HFFc6 (cell line): ENCODE measurements around the gene ZNF90. TPM values are rescaled to one million over a fixed set of nuclear protein-coding genes. Genes with fewer than 3 reads are reported as not detected.

Experiments used
- DNase-seq: peaks from one replicate; pipeline ENCODE4 v3.0.0-alpha.2; 2018
- H3K27ac Mint-ChIP-seq: 2 replicates; pipeline ENCODE4 v1.8.0; 2020; ENCODE audit warnings: mild to moderate bottlenecking, mixed read lengths
- H3K27me3 Mint-ChIP-seq: 2 replicates; pipeline ENCODE4 v1.8.0; 2021; ENCODE audit warnings: mild to moderate bottlenecking, moderate library complexity, mixed read lengths; ENCODE audit not compliant: insufficient read depth
- H3K36me3 Mint-ChIP-seq: 2 replicates; pipeline ENCODE4 v1.8.0; 2021; ENCODE audit warnings: low read depth, mixed read lengths
- H3K4me1 Mint-ChIP-seq: 2 replicates; pipeline ENCODE4 v1.8.0; 2020; ENCODE audit warnings: low read depth, mixed read lengths
- H3K4me3 Mint-ChIP-seq: 2 replicates; pipeline ENCODE4 v1.8.0; 2020; ENCODE audit warnings: mild to moderate bottlenecking, moderate library complexity, mixed read lengths
- H3K9me3 Mint-ChIP-seq: 2 replicates; pipeline ENCODE4 v1.8.0; 2020; ENCODE audit warnings: mild to moderate bottlenecking, mixed read lengths
- CTCF ChIP-seq: fragments of 200-600 bp; sonication (generic); IDR thresholded peaks from 2 replicates; pipeline ENCODE4 v1.5.0; 2021; ENCODE audit warnings: antibody characterized with exemption, mild to moderate bottlenecking
- long read RNA-seq: library from polyadenylated mRNA; unstranded; transcript quantifications from one replicate; pipeline ENCODE4 v2.0.0, GENCODE V29; 2019
- total RNA-seq, 6 experiments: library from RNA; stranded (reverse); fragmentation: NEBNext Ultra II Directional; extraction: Animal tissue kit (Norgen Biotek cat#: 25700); gene quantifications; 2 replicates in 1 of 6; 3 replicates in 5 of 6; pipeline ENCODE4 v1.2.3, GENCODE V29; 2021

ZNF90 gene
- total RNA-seq: 1 to 10 TPM in 5 of 6 experiments, under 1 TPM in 1; 0.74 to 1.6 (median 1.2) TPM
- long read RNA-seq, partial matches to known transcripts: 0 of 1 reads
- long read RNA-seq, other reads (novel, unspliced or antisense): 1 of 1 reads

- peak within 1 kb of the TSS; percentile 89 for H3K4me3 Mint-ChIP-seq
- H3K27ac Mint-ChIP-seq: peak within 1 kb of the TSS; percentile 67
- peaks cover 5% of the 10 kb centered on the region; the same call in 1 of the 2 replicates for H3K4me1 Mint-ChIP-seq
- H3K9me3 Mint-ChIP-seq: peaks cover 38% of the 10 kb centered on the region
- H3K36me3 Mint-ChIP-seq: peaks cover 30% of the 10 kb centered on the region
- TF ChIP-seq CTCF: no peak
- H3K27me3 Mint-ChIP-seq: peaks cover 2% of the 10 kb centered on the region
- DNase-seq: peak; percentile 91
Measured at GRCh38 chr19:20077791-20078463, at the start of gene ZNF90. Gene ZNF90 (plus strand): TSS chr19:20078000. CDS start chr19:20078133, 133 bp downstream.

- Mint-ChIP-seq H3K27me3 (no peaks in the 10 kb centered on the region; the same call in 1 of the 2 replicates), H3K27ac (no peak overlapping the region), H3K4me1 (no peaks in the 10 kb centered on the region), H3K9me3 (peaks cover 33% of the 10 kb centered on the region), H3K36me3 (peaks cover 76% of the 10 kb centered on the region), H3K4me3 (no peak overlapping the region)
- no peak for TF ChIP-seq CTCF
- no peak for DNase-seq
Measured at GRCh38 chr19:20028611-20029010, 49.2 kb upstream of the ZNF90 start.

- Mint-ChIP-seq H3K27ac (no peak overlapping the region), H3K9me3 (peaks cover 27% of the 10 kb centered on the region), H3K4me3 (no peak overlapping the region), H3K36me3 (peaks cover 37% of the 10 kb centered on the region), H3K27me3 (peaks cover 4% of the 10 kb centered on the region), H3K4me1 (peaks cover 9% of the 10 kb centered on the region)
- no peak for TF ChIP-seq CTCF
- no peak for DNase-seq
Measured at GRCh38 chr19:20035935-20036334, 41.9 kb upstream of the ZNF90 start.

GRCh38 chr19:20038358-20039202 lies 39.2 kb upstream of the ZNF90 start:
- Mint-ChIP-seq H3K4me1 (peaks cover 9% of the 10 kb centered on the region), H3K9me3 (peaks cover 17% of the 10 kb centered on the region), H3K27ac (peak overlapping the region; percentile 98), H3K4me3 (peak overlapping the region; percentile 98), H3K36me3 (peaks cover 13% of the 10 kb centered on the region), H3K27me3 (peaks cover 4% of the 10 kb centered on the region)
- DNase-seq: no peak
- no peak for TF ChIP-seq CTCF

GRCh38 chr19:20039203-20039723 lies 38.5 kb upstream of the ZNF90 start, which contains the start of gene ZNF682:
Gene ZNF682 (minus strand): TSS chr19:20039505. CDS start chr19:20039345, 160 bp downstream.
- H3K27me3 Mint-ChIP-seq: peaks cover 4% of the 10 kb centered on the region
- peak within 1 kb of the TSS; percentile 98 for H3K4me3 Mint-ChIP-seq
- peaks cover 9% of the 10 kb centered on the region for H3K4me1 Mint-ChIP-seq
- DNase-seq: peak; percentile 93
- H3K36me3 Mint-ChIP-seq: peaks cover 7% of the 10 kb centered on the region
- H3K9me3 Mint-ChIP-seq: peaks cover 10% of the 10 kb centered on the region
- H3K27ac Mint-ChIP-seq: peak within 1 kb of the TSS; percentile 98
- no peak for TF ChIP-seq CTCF
